K562 (cell line): ENCODE measurements around the gene AP3B2. TPM values are rescaled to one million over a fixed set of nuclear protein-coding genes. Genes with fewer than 3 reads are reported as not detected.

Experiments
- GABPA ChIP-seq: fragments of 200-800 bp; sonication (Bioruptor generic); conservative IDR thresholded peaks from 2 replicates; pipeline ENCODE4 v1.6.1; 2016; ENCODE audit warnings: low read depth, missing genetic modification characterization, missing compliant biosample characterization
- KHSRP ChIP-seq: fragments of 450-650 bp; IDR thresholded peaks from 2 replicates; pipeline ENCODE4 v1.6.1; 2017
- KLF13 ChIP-seq: fragments of 450-650 bp; IDR thresholded peaks from 2 replicates; pipeline ENCODE4 v1.6.1; 2016; ENCODE audit warnings: missing genetic modification characterization, low read depth, mild to moderate bottlenecking, missing compliant biosample characterization, moderate library complexity, borderline replicate concordance
- MIER1 ChIP-seq: fragments of 450-650 bp; IDR thresholded peaks from 2 replicates; pipeline ENCODE4 v1.6.1; 2016; ENCODE audit warnings: antibody characterized with exemption, mild to moderate bottlenecking, low read depth
- NELFE ChIP-seq: IDR thresholded peaks from 2 replicates; pipeline ENCODE4 v1.6.1; 2011; ENCODE audit warnings: mild to moderate bottlenecking; ENCODE audit not compliant: insufficient read depth, insufficient read length
- SAP30 ChIP-seq: fragments of 200-600 bp; sonication (generic); IDR thresholded peaks from 2 replicates; pipeline ENCODE4 v1.6.1; 2012; ENCODE audit warnings: borderline replicate concordance, low read depth, mild to moderate bottlenecking, moderate library complexity, low read length, control low read depth, inconsistent platforms; ENCODE audit not compliant: insufficient read depth, poor library complexity, severe bottlenecking
- SIRT6 ChIP-seq: IDR thresholded peaks from one replicate; pipeline ENCODE4 v1.6.1; 2012; ENCODE audit warnings: low read depth, mild to moderate bottlenecking, control low read depth, inconsistent platforms, low read length, moderate library complexity
- SNIP1 ChIP-seq: fragments of 450-650 bp; IDR thresholded peaks from 2 replicates; pipeline ENCODE4 v1.7.1; 2017; ENCODE audit warnings: low read depth, mild to moderate bottlenecking
- SREBF2 ChIP-seq: sonication (generic); formaldehyde crosslinking; IDR thresholded peaks from 2 replicates; pipeline ENCODE4 v1.4.0; 2020; ENCODE audit warnings: mild to moderate bottlenecking, missing genetic modification reagents
- TBL1XR1 ChIP-seq, 2 experiments: IDR thresholded peaks; 2 replicates each; pipeline ENCODE4 v1.6.1; 2012; ENCODE audit warnings: improper control_type of control experiment in 2 of 2, low read length in 2 of 2, mild to moderate bottlenecking in 1 of 2
- polyA plus RNA-seq, 8 experiments: library from polyadenylated mRNA; depleted of rRNA in 4 of 8; stranded (reverse) in 5 of 8; unstranded in 3 of 8; fragments of >200 nt; fragmentation: Nextera tagmentation in 2 of 8; fragmentation: Illumina TruSeq in 1 of 8; extraction: Ambion mirVana in 2 of 8; extraction: Trizol in 1 of 8; gene quantifications; 2 replicates each; pipeline versions ENCODE4 v1.2.1 to v1.2.3, GENCODE V29; 2011 to 2014; ENCODE audit warnings: inconsistent platforms in 1 of 8, missing spikeins in 1 of 8
- total RNA-seq, 7 experiments: library from RNA; depleted of rRNA in 6 of 7; stranded (reverse); fragments of >200 nt in 6 of 7; fragmentation: Illumina TruSeq in 2 of 7; extraction: Trizol in 2 of 7; gene quantifications; 2 replicates each; pipeline versions ENCODE4 v1.2.1 to v1.2.3, GENCODE V29; 2011 to 2021; ENCODE audit warnings: low replicate concordance in 1 of 7
- TF ChIP-seq, protein P1 (sequence below): fragments of 200-600 bp; sonication (generic); IDR thresholded peaks from one replicate; pipeline ENCODE4 v1.6.1; 2012; ENCODE audit warnings: mild to moderate bottlenecking, low read depth, low read length, inconsistent platforms
- TF ChIP-seq, protein P2 (sequence below): fragments of 450-650 bp; formaldehyde crosslinking; IDR thresholded peaks from 2 replicates; pipeline ENCODE4 v1.4.0; 2020; ENCODE audit warnings: mild to moderate bottlenecking, moderate library complexity
- TF ChIP-seq, protein P3 (sequence below): sonication (generic); formaldehyde crosslinking; IDR thresholded peaks from 2 replicates; pipeline ENCODE4 v1.8.1; 2023; ENCODE audit warnings: mild to moderate bottlenecking, missing genetic modification reagents

AP3B2 gene
- total and polyA plus RNA-seq, 9 of the 15 experiments (the other 6 are each of a cell fraction or from before 2014, with no cell fraction given) = 0.03 to 0.15 (median 0.10) TPM; not detected in 2

DNA sequence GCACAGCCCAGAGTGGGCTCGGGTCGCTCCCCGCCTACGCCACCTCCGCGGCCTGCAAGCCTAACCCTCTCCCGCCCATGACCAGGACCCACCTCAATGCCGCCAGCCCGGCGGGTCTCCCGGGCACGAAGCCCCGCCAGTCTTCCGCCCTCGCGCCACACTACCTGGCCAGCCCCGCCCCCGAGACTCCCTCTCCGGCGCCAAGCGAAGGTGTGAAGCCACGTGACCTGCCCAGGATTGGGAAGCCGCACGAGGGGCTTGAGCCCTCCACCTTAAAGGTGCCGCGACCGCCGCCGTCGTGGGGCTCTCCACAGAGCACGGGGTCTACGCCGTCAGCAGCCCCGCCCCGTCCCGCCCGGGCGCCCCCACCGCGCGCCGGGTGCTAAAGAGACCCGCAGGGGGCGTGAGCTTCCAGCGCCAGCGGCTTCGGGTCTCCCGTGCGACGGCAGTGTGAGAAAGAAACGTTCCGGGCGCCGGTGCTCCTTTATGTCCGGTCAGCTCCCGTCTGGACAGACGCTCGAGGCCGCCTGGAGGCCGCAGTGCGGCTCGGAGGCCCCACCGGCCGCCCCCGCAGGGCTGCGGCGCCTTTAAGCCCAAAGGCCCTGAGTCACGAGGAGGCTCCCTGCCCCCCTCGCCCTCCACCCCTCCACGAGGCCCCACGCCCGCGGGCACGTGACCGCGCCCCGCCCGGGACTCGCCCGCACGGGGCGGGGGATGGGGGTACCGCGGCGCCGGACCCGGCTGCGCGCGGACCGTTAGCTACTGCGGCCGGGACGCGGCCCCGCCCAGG lies 62.4 kb downstream of the AP3B2 start, which contains the start of gene CPEB1 (continued):
- TF ChIP-seq, protein P1, sequence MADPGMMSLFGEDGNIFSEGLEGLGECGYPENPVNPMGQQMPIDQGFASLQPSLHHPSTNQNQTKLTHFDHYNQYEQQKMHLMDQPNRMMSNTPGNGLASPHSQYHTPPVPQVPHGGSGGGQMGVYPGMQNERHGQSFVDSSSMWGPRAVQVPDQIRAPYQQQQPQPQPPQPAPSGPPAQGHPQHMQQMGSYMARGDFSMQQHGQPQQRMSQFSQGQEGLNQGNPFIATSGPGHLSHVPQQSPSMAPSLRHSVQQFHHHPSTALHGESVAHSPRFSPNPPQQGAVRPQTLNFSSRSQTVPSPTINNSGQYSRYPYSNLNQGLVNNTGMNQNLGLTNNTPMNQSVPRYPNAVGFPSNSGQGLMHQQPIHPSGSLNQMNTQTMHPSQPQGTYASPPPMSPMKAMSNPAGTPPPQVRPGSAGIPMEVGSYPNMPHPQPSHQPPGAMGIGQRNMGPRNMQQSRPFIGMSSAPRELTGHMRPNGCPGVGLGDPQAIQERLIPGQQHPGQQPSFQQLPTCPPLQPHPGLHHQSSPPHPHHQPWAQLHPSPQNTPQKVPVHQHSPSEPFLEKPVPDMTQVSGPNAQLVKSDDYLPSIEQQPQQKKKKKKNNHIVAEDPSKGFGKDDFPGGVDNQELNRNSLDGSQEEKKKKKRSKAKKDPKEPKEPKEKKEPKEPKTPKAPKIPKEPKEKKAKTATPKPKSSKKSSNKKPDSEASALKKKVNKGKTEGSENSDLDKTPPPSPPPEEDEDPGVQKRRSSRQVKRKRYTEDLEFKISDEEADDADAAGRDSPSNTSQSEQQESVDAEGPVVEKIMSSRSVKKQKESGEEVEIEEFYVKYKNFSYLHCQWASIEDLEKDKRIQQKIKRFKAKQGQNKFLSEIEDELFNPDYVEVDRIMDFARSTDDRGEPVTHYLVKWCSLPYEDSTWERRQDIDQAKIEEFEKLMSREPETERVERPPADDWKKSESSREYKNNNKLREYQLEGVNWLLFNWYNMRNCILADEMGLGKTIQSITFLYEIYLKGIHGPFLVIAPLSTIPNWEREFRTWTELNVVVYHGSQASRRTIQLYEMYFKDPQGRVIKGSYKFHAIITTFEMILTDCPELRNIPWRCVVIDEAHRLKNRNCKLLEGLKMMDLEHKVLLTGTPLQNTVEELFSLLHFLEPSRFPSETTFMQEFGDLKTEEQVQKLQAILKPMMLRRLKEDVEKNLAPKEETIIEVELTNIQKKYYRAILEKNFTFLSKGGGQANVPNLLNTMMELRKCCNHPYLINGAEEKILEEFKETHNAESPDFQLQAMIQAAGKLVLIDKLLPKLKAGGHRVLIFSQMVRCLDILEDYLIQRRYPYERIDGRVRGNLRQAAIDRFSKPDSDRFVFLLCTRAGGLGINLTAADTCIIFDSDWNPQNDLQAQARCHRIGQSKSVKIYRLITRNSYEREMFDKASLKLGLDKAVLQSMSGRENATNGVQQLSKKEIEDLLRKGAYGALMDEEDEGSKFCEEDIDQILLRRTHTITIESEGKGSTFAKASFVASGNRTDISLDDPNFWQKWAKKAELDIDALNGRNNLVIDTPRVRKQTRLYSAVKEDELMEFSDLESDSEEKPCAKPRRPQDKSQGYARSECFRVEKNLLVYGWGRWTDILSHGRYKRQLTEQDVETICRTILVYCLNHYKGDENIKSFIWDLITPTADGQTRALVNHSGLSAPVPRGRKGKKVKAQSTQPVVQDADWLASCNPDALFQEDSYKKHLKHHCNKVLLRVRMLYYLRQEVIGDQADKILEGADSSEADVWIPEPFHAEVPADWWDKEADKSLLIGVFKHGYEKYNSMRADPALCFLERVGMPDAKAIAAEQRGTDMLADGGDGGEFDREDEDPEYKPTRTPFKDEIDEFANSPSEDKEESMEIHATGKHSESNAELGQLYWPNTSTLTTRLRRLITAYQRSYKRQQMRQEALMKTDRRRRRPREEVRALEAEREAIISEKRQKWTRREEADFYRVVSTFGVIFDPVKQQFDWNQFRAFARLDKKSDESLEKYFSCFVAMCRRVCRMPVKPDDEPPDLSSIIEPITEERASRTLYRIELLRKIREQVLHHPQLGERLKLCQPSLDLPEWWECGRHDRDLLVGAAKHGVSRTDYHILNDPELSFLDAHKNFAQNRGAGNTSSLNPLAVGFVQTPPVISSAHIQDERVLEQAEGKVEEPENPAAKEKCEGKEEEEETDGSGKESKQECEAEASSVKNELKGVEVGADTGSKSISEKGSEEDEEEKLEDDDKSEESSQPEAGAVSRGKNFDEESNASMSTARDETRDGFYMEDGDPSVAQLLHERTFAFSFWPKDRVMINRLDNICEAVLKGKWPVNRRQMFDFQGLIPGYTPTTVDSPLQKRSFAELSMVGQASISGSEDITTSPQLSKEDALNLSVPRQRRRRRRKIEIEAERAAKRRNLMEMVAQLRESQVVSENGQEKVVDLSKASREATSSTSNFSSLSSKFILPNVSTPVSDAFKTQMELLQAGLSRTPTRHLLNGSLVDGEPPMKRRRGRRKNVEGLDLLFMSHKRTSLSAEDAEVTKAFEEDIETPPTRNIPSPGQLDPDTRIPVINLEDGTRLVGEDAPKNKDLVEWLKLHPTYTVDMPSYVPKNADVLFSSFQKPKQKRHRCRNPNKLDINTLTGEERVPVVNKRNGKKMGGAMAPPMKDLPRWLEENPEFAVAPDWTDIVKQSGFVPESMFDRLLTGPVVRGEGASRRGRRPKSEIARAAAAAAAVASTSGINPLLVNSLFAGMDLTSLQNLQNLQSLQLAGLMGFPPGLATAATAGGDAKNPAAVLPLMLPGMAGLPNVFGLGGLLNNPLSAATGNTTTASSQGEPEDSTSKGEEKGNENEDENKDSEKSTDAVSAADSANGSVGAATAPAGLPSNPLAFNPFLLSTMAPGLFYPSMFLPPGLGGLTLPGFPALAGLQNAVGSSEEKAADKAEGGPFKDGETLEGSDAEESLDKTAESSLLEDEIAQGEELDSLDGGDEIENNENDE = no peak
- TF ChIP-seq MIER1 = no peak
- no peak for TF ChIP-seq SIRT6
- peak; percentile 75 for TF ChIP-seq GABPA (tag)
- peak; percentile 59; the same call in 1 of the 2 replicates for TF ChIP-seq SREBF2 (CRISPR knock-in tag)
- no peak; a peak in 1 of 4 replicates for TF ChIP-seq TBL1XR1 (IDR thresholded peaks at IDR 0.05; ENCODE audit: low read length in 2 of 2)
- no peak for TF ChIP-seq NELFE
- TF ChIP-seq, protein P2, sequence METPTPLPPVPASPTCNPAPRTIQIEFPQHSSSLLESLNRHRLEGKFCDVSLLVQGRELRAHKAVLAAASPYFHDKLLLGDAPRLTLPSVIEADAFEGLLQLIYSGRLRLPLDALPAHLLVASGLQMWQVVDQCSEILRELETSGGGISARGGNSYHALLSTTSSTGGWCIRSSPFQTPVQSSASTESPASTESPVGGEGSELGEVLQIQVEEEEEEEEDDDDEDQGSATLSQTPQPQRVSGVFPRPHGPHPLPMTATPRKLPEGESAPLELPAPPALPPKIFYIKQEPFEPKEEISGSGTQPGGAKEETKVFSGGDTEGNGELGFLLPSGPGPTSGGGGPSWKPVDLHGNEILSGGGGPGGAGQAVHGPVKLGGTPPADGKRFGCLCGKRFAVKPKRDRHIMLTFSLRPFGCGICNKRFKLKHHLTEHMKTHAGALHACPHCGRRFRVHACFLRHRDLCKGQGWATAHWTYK (CRISPR knock-in tag) = no peak; the same call in 1 of the 2 replicates
- TF ChIP-seq, protein P3, sequence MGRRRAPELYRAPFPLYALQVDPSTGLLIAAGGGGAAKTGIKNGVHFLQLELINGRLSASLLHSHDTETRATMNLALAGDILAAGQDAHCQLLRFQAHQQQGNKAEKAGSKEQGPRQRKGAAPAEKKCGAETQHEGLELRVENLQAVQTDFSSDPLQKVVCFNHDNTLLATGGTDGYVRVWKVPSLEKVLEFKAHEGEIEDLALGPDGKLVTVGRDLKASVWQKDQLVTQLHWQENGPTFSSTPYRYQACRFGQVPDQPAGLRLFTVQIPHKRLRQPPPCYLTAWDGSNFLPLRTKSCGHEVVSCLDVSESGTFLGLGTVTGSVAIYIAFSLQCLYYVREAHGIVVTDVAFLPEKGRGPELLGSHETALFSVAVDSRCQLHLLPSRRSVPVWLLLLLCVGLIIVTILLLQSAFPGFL (CRISPR knock-in tag) = no peak
- TF ChIP-seq SNIP1 = 0 out of 2 replicates have a peak, but pooled peaks have one; percentile 49
- no peak for TF ChIP-seq KHSRP
- TF ChIP-seq KLF13 (tag) = peak; percentile 25; the same call in 1 of the 2 replicates
- peak; percentile 66 for TF ChIP-seq SAP30
